Loucy (cell line): ENCODE data around the gene ATG7.

Experiments used
- H2AFZ ChIP-seq: fragments of 200-600 bp; sonication (generic); 2 replicates; pipeline ENCODE4 v1.6.0; 2016; ENCODE audit warnings: antibody characterized with exemption, mild to moderate bottlenecking, low read length, moderate library complexity
- H3F3A ChIP-seq: fragments of 200-600 bp; 2 replicates; pipeline ENCODE4 v1.6.0; 2016; ENCODE audit warnings: antibody characterized with exemption, low read depth, mild to moderate bottlenecking
- H3K27me3 ChIP-seq: fragments of 200-600 bp; sonication (generic); 2 replicates; pipeline ENCODE4 v1.6.1; 2014; ENCODE audit warnings: low read length, mild to moderate bottlenecking; ENCODE audit not compliant: insufficient read depth, poor library complexity, severe bottlenecking
- H3K36me3 ChIP-seq: fragments of 200-600 bp; sonication (generic); 2 replicates; pipeline ENCODE4 v1.6.1; 2016; ENCODE audit warnings: low read length; ENCODE audit not compliant: insufficient read depth
- H3K4me1 ChIP-seq: fragments of 200-600 bp; sonication (generic); 2 replicates; pipeline ENCODE4 v1.5.1; 2014; ENCODE audit warnings: low read length, mild to moderate bottlenecking; ENCODE audit not compliant: insufficient read depth, poor library complexity, severe bottlenecking
- H3K4me2 ChIP-seq: fragments of 200-600 bp; sonication (generic); 2 replicates; pipeline ENCODE4 v1.6.0; 2014; ENCODE audit warnings: antibody characterized with exemption, low read length, low read depth, mild to moderate bottlenecking; ENCODE audit not compliant: poor library complexity, severe bottlenecking
- H3K4me3 ChIP-seq: fragments of 200-600 bp; sonication (generic); 2 replicates; pipeline ENCODE4 v1.5.1; 2014; ENCODE audit warnings: low read length, mild to moderate bottlenecking, mixed read lengths; ENCODE audit not compliant: poor library complexity, severe bottlenecking
- H3K79me2 ChIP-seq: fragments of 200-600 bp; sonication (generic); 2 replicates; pipeline ENCODE4 v1.6.1; 2014; ENCODE audit warnings: low read length; ENCODE audit not compliant: insufficient read depth
- H3K9ac ChIP-seq: fragments of 200-600 bp; sonication (generic); 2 replicates; pipeline ENCODE4 v1.6.0; 2014; ENCODE audit warnings: mild to moderate bottlenecking, low read depth, low read length, moderate library complexity; ENCODE audit not compliant: poor library complexity, severe bottlenecking
- H3K9me2 ChIP-seq: fragments of 200-600 bp; sonication (generic); replicated peaks from 2 replicates; pipeline ENCODE4 v1.6.1; 2016; ENCODE audit warnings: low read depth, low read length, mixed read lengths
- H3K9me3 ChIP-seq: fragments of 200-600 bp; sonication (generic); 2 replicates; pipeline ENCODE4 v1.6.1; 2014; ENCODE audit warnings: mild to moderate bottlenecking, antibody characterized with exemption, low read length, low read depth; ENCODE audit not compliant: insufficient read depth
- H4K20me1 ChIP-seq: fragments of 200-600 bp; sonication (generic); 2 replicates; pipeline ENCODE4 v1.6.0; 2014; ENCODE audit warnings: antibody characterized with exemption, low read length, mild to moderate bottlenecking; ENCODE audit not compliant: insufficient read depth, poor library complexity, severe bottlenecking
- CTCF ChIP-seq: fragments of 200-600 bp; sonication (generic); conservative IDR thresholded peaks from 2 replicates; pipeline ENCODE4 v1.5.1; 2014; ENCODE audit warnings: mild to moderate bottlenecking, antibody characterized with exemption, low read length
- EZH2phosphoT487 ChIP-seq: fragments of 200-600 bp; IDR thresholded peaks from 2 replicates; pipeline ENCODE4 v1.6.1; 2018; ENCODE audit warnings: antibody characterized with exemption, mild to moderate bottlenecking, moderate library complexity, borderline replicate concordance

ATG7 gene

GRCh38 chr3:11584570-11584969 is 312.4 kb downstream of the ATG7 start:
- H4K20me1 ChIP-seq, result peaks cover 99% of the 10 kb centered on the region
- H3K4me1 ChIP-seq, result peaks cover 9% of the 10 kb centered on the region
- no peaks in the 10 kb centered on the region for H3K27me3 ChIP-seq
- peaks cover 100% of the 10 kb centered on the region for H3K79me2 ChIP-seq
- TF ChIP-seq CTCF (no peak), EZH2phosphoT487 (no peak)
- H3K9ac ChIP-seq, result no peak overlapping the region
- no peak overlapping the region for H3K4me3 ChIP-seq
- H3K4me2 ChIP-seq, result no peak overlapping the region
- no peaks in the 10 kb centered on the region for H3K9me2 ChIP-seq
- H2AFZ ChIP-seq, result no peak overlapping the region
- H3K9me3 ChIP-seq, result no peaks in the 10 kb centered on the region
- H3K36me3 ChIP-seq, result peaks cover 52% of the 10 kb centered on the region; the same call in 1 of the 2 replicates
- H3F3A ChIP-seq, result no peaks in the 10 kb centered on the region

- TF ChIP-seq CTCF (no peak), EZH2phosphoT487 (no peak)
- Histone ChIP-seq H3K9me2 (no peaks in the 10 kb centered on the region), H3K4me3 (no peak overlapping the region), H4K20me1 (peaks cover 99% of the 10 kb centered on the region), H3F3A (no peaks in the 10 kb centered on the region), H3K27me3 (no peaks in the 10 kb centered on the region), H3K79me2 (peaks cover 100% of the 10 kb centered on the region), H3K4me1 (peaks cover 4% of the 10 kb centered on the region), H3K36me3 (peaks cover 67% of the 10 kb centered on the region; the same call in 1 of the 2 replicates), H3K9ac (no peak overlapping the region), H3K4me2 (no peak overlapping the region), H2AFZ (no peak overlapping the region), H3K9me3 (no peaks in the 10 kb centered on the region)
Observed at GRCh38 chr3:11587766-11588165, 315.6 kb downstream of the ATG7 start.

DNA sequence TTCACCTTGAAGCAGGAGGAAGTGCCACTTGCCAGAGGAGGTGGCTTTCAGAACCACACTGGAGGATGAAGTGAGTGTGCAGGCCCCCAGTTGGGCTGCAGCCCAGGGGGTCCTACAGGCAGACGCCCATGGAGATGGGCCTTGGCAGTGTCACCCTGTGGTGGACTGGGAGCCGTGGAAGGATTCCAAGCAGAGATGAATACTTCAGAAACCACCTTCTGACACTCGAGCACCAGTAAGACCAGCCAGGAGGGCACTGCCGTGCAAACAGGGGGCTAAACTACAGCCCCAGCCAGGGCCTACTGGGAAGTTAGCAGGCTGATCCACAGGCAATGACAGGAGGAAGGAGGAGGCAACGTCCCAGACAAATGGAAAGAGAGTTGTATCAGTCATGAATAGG is 316.1 kb downstream of the ATG7 start:
- H3K36me3 ChIP-seq, result peaks cover 72% of the 10 kb centered on the region; the same call in 1 of the 2 replicates
- peaks cover 99% of the 10 kb centered on the region for H4K20me1 ChIP-seq
- no peak overlapping the region for H3K9ac ChIP-seq
- no peak overlapping the region for H3K4me2 ChIP-seq
- no peaks in the 10 kb centered on the region for H3K9me3 ChIP-seq
- peaks cover 100% of the 10 kb centered on the region for H3K79me2 ChIP-seq
- H3K27me3 ChIP-seq, result no peaks in the 10 kb centered on the region
- no peaks in the 10 kb centered on the region for H3F3A ChIP-seq
- H3K4me1 ChIP-seq, result peaks cover 4% of the 10 kb centered on the region
- no peak overlapping the region for H3K4me3 ChIP-seq
- no peak overlapping the region for H2AFZ ChIP-seq
- no peaks in the 10 kb centered on the region for H3K9me2 ChIP-seq
- TF ChIP-seq EZH2phosphoT487 (no peak), CTCF (no peak)
